Fibroblast of peridontal ligament (primary cell): ENCODE measurements around the gene ZC3H13.
A peak's percentile ranks its signal among the peaks of the same experiment; 100 is the strongest.

Source experiments
- DNase-seq: peaks from one replicate; pipeline ENCODE4 v3.0.0-alpha.2; 2010; ENCODE audit errors: extremely low read depth

Gene ZC3H13

GRCh38 chr13:45934283-45934682, 118.3 kb downstream of the ZC3H13 start:
- DNase-seq, result no peak

- no peak for DNase-seq
Observed at GRCh38 chr13:45933203-45933908, 119.2 kb downstream of the ZC3H13 start.

- no peak for DNase-seq
Observed at GRCh38 chr13:45932676-45933075, 119.9 kb downstream of the ZC3H13 start.

DNA sequence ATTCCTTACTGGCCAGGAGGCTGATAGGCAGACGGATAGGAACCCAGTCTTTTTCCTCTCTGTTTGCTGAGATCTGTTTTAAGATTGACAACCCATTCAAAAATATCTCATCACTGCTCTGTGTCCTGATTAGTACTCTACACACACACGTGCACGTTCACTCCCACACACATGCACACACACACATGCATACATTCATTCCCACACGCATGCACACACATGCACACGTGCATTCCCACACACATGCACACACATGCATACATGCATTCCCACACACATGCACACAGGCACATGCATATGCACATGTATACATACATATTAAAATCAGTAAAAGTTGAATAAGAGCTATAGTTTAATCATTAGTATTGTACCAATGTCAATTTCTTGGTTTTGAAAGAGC, 120.4 kb downstream of the ZC3H13 start:
- DNase-seq, result no peak

DNA sequence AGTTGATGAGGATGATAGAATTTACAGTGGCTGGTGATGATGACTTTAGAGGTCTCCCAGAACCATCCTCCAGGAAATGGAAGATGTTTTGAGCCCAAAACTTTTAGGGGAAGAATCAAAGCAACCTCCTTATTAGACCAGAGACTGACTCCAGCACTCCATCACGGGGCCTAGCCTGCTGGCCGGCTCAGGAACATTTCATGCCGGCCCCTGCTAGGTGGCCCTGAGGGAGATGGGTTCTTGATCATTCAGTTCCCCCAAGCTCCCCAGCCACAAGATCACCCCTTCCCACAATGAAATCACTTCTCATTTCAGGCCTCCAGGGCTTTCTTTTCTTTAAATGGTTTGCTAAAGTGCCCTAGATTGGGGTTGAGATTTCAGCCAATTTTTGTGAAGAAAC, 121.3 kb downstream of the ZC3H13 start:
- DNase-seq, result no peak

DNA sequence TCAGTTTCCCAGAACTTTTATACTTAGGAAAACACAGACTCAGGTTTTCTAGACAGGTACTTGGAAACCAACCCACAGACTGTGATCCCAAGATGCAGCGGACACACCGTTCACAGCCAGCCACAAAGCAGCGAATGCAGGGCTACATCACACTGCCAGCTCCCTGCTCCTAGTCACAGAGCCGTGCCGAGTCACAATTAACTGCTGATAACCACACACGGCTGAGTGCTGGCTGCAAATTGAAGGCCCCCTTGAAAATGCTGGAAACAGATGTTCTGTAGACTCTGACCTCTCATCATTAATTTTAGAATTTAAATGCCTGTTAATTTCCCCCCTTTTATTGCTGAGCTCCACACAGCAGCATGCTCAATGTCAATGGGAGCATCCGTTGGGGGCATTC, 122.4 kb downstream of the ZC3H13 start:
- DNase-seq, result no peak

DNA sequence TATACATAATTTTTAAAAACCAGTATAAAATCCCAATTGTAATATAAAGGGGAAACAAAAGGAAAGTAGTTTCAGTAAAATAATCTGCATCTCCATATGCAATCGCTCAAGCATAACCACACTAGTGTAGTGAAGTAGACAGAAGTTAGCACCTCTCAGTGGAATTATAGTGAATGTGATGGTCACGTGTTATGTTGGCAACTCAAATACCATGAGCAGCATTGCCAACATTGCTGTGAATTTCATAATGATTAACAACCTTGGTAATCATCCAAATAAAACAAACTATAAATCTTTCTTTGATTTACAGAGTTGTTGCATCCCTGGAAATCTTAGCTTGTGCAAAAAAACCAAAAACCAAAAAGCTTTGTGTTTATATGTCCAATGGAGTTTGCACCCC, 123.7 kb downstream of the ZC3H13 start:
- DNase-seq, result no peak

GRCh38 chr13:45928176-45928575, 124.4 kb downstream of the ZC3H13 start:
- DNase-seq, result no peak

DNA sequence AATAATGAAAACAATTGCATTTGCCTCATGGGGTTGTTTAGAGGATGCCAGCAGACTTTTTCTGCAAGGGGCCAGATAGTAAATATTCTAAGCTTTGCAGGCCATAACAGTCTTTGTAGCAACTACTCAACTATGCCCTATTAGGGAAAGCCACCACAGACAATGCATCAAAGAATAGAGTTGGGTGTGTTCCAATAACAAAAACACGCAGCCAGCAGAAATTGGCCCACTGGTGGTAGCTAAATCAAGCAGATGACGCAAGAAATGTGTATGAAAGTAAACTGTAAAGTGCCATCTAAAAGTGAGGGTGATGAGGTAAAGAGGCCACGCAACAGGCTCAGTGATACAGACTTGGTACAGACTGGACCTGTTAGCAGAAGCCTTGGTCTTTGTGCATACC, 125.8 kb downstream of the ZC3H13 start:
- no peak for DNase-seq

GRCh38 chr13:45925151-45925550, 127.4 kb downstream of the ZC3H13 start:
- DNase-seq, result no peak

- DNase-seq, result no peak
Observed at GRCh38 chr13:45921162-45921736, 131.3 kb downstream of the ZC3H13 start.

DNA sequence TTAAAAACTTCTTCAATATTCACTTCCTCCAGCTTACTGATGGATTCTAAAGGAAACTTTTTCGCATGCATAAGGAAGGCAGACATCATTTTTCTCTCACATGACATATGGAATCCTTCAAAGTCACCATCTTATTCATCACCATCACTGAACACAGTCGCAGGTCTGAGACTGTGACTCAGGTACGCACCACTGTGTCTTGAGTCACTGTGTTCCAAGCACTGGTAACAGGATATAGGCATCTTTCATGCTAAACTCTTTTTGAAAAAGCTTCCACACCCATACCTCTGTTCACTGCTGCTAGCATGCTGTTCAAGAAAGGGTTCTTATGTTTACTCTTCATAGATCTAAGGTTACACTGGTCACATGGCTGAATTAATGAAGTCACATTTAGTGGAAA, 133.9 kb downstream of the ZC3H13 start:
- DNase-seq, result no peak

DNA sequence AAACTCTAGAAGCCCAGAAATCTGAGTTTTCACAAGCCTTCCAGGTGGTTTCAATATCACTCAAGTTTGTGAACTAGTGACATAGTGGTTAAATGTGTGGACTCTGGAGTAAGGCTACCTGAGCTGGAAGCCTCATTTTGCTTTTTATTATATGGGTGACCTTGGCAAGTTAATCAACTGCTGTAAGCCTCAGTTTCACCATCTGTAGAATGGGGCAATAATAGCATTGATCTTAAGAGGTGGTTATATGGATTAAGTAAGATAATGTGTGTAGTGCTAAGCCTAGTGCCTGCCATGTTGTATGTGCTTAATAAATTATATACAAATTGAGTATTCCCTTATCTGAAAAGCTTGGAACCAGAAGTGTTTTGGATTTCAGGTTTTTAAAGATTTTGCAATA, 135.5 kb downstream of the ZC3H13 start:
- no peak for DNase-seq

GRCh38 chr13:45915686-45916439, 136.7 kb downstream of the ZC3H13 start:
- no peak for DNase-seq

- DNase-seq, result peak; percentile 3
Observed at GRCh38 chr13:45909673-45910072, 142.9 kb downstream of the ZC3H13 start.

GRCh38 chr13:45909089-45909488, 143.5 kb downstream of the ZC3H13 start:
- no peak for DNase-seq

DNA sequence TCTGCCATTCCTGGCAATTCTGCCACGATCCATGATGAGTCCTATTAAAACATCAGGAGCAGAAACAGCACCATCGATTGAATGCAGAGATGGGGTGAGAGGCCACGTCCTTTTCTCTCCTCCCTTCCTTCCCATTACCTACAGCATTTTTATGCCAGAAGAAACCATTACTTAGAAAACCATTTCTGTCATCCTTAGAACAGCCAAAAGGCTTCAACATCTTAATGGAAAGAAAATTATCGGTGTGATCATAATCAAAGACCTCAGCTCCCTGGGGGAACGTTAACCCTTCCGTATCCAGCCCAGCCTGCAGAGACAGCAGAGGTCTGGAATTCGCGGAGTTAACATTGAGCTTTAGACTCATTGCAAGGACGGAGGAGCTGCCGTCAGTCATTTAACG, 145.0 kb downstream of the ZC3H13 start:
- DNase-seq, result no peak
